ENCODE results near the gene OR5AU1.
A peak's percentile ranks its signal among the peaks of the same experiment; 100 is the strongest.
"Not testable (repeated sequence)": the region's sequence is repeated elsewhere in the genome, so short reads cannot be mapped to it uniquely, and the experiment has no call there.

OR5AU1 gene

GRCh38 chr14:21182166-21182565 lies 26.3 kb upstream of the OR5AU1 start:
- no peak overlapping the region for H3K4me3 ChIP-seq (ENCODE audit: low read depth, low read length)
- in situ Hi-C loops (cut with HindIII; ENCODE audit: low sequenced_read_pairs) = no loop called here
- DNase-seq (ENCODE audit: low read depth, low spot score) = no peak
- TF ChIP-seq, protein P1, sequence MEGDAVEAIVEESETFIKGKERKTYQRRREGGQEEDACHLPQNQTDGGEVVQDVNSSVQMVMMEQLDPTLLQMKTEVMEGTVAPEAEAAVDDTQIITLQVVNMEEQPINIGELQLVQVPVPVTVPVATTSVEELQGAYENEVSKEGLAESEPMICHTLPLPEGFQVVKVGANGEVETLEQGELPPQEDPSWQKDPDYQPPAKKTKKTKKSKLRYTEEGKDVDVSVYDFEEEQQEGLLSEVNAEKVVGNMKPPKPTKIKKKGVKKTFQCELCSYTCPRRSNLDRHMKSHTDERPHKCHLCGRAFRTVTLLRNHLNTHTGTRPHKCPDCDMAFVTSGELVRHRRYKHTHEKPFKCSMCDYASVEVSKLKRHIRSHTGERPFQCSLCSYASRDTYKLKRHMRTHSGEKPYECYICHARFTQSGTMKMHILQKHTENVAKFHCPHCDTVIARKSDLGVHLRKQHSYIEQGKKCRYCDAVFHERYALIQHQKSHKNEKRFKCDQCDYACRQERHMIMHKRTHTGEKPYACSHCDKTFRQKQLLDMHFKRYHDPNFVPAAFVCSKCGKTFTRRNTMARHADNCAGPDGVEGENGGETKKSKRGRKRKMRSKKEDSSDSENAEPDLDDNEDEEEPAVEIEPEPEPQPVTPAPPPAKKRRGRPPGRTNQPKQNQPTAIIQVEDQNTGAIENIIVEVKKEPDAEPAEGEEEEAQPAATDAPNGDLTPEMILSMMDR (IDR thresholded peaks at IDR 0.05; ENCODE audit: low read depth, low read length) = no peak

DNA sequence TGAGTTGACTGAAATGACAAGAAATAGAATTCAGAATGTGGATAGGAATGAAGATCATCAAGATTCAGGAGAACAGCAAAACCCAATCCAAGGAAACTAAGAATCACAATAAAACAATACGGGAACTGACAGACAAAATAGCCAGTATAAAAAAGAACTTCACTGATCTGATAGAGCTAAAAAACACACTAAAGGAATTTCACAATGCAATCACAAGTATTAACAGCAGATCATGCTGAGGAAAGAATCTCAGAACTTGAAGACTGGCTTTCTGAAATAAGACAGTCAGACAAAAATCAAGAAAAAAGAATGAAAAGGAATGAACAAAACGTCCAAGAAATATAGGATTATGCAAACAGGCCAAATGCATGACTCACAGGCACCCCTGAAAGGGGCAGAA lies 15.3 kb upstream of the OR5AU1 start:
- H3K4me3 ChIP-seq (ENCODE audit: low read depth, low read length) = no peak overlapping the region
- in situ Hi-C loops (cut with HindIII; ENCODE audit: low sequenced_read_pairs) = no loop called here
- TF ChIP-seq, protein P1 (IDR thresholded peaks at IDR 0.05; ENCODE audit: low read depth, low read length) = no peak
- no peak for DNase-seq (ENCODE audit: low read depth, low spot score)

DNA sequence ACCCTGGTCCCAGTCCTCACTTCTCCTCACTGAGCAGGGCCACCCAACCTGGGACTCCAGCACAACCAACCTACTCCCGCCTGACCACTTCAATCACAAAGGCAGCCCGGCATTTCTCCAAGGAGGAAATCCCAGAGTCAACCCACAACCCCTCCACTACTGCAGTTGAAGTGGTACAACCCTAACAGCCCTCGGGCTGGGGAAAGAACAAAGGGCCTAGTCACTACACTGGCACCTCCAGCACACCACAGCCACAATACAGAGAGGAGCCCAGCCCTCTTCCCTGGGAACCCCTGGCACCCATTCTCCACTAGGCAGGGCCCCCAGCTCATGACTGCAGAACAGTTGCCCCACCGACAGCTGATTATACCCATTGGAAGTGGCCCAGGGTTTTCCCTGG lies 13.7 kb upstream of the OR5AU1 start:
- in situ Hi-C loops (cut with HindIII; ENCODE audit: low sequenced_read_pairs) = no loop called here
- TF ChIP-seq, protein P1 (IDR thresholded peaks at IDR 0.05; ENCODE audit: low read depth, low read length) = no peak
- H3K4me3 ChIP-seq (ENCODE audit: low read depth, low read length) = no peak overlapping the region
- no peak for DNase-seq (ENCODE audit: low read depth, low spot score)

DNA sequence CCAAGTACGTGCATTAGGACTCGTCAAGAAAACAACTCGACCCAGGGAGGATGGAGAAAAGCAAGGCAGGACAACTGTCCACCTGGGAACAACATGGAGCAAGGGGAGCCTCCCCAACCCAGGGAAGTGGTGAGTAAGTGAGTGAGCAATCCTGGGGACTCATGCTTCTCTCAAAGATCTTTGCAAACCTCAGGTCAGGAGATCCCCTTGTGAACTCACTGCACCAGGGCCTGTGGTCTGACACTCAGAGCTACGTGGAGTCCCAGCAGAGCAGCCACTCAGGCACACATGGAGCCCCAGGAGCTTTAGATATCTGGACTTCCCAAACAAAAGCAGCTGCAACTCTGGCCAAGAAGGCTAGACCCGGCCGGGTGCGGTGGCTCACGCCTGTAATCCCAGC lies 12.2 kb upstream of the OR5AU1 start:
- TF ChIP-seq, protein P1 (IDR thresholded peaks at IDR 0.05; ENCODE audit: low read depth, low read length) = no peak
- no peak overlapping the region for H3K4me3 ChIP-seq (ENCODE audit: low read depth, low read length)
- in situ Hi-C loops (cut with HindIII; ENCODE audit: low sequenced_read_pairs) = no loop called here
- DNase-seq (ENCODE audit: low read depth, low spot score) = no peak

DNA sequence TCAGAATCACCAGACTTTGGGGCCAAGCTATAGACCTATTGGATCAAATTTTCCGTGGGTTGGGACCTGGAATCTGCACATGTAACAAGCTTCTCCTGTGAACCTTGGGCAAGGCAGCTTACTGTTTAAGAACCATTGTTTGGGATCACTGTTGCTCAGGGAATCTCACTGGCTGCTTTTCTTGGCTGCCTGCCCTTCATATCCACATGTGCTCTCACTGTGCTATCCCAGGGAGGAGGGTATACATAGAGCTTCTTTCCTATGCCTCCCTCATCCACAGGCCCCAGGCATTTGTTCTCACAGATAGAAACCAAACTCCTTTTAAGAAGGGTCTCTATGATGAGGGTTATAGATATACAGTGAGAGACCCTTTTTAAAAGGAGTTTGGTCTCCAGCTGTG lies 9.8 kb upstream of the OR5AU1 start:
- peak; percentile 9 for DNase-seq (ENCODE audit: low read depth, low spot score)
- H3K4me3 ChIP-seq (ENCODE audit: low read depth, low read length); in situ Hi-C loops (cut with HindIII; ENCODE audit: low sequenced_read_pairs): not testable (repeated sequence)

- peak; percentile 22 for DNase-seq (ENCODE audit: low read depth, low spot score)
- in situ Hi-C loops (cut with HindIII; ENCODE audit: low sequenced_read_pairs); H3K4me3 ChIP-seq (ENCODE audit: low read depth, low read length): not testable (repeated sequence)
Measured at GRCh38 chr14:21165002-21165605, 9.2 kb upstream of the OR5AU1 start.

- TF ChIP-seq, protein P1 (IDR thresholded peaks at IDR 0.05; ENCODE audit: low read depth, low read length) = no peak
- no peak for DNase-seq (ENCODE audit: low read depth, low spot score)
- in situ Hi-C loops (cut with HindIII; ENCODE audit: low sequenced_read_pairs) = no loop called here
- H3K4me3 ChIP-seq (ENCODE audit: low read depth, low read length) = no peak overlapping the region
Measured at GRCh38 chr14:21163871-21164291, 8.0 kb upstream of the OR5AU1 start.

DNA sequence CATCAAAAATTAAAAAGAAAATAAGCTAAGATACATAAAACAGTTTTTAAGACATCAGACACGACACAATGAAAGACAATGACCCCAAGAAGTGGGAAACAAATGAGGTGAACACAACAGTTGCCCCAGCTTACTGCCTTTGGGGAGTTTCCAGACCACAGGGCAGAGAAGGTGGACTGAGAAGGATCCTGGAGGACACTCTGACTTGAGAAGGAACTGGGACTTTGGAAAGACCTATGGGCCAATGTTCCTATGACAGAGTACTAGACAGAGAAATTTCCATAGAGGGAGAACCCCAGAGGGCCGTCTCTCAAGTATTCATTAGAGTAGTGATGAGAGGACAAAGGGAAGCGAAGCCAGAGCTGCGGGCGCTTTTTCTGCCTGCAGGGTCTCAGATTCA lies 6.2 kb upstream of the OR5AU1 start:
- no peak for DNase-seq (ENCODE audit: low read depth, low spot score)
- in situ Hi-C loops (cut with HindIII; ENCODE audit: low sequenced_read_pairs) = no loop called here
- no peak overlapping the region for H3K4me3 ChIP-seq (ENCODE audit: low read depth, low read length)
- TF ChIP-seq, protein P1 (IDR thresholded peaks at IDR 0.05; ENCODE audit: low read depth, low read length) = no peak

Data from astrocyte of the spinal cord (primary cell).